ENCODE data around the gene REXO4.
A peak's percentile ranks its signal among the peaks of the same experiment; 100 is the strongest.

Gene REXO4

DNA sequence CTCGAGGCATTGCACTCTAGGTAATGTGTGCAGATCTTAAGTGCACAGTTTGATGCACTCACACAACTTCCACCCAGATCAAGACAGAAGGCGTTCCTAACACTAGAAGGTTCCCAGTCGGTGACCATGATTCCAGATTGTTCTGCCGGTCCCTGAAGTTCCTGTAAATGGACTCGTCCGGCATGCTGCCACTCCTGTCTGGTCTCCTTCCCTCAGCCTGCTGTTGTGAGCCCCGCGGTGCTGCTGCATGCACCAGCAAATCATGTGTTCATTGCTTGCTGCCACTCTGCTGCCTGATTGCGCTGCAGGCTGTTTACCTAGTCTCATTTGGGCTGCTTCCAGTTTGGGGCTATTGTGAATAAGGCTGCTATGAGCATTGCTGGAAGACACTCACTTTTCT lies 30.1 kb downstream of the REXO4 start:
- Mint-ChIP-seq H3K9me3 (no peaks in the 10 kb centered on the region), H3K4me1 (no peaks in the 10 kb centered on the region), H3K27me3 (ENCODE audit: low read depth) (no peaks in the 10 kb centered on the region), H3K4me3 (no peak overlapping the region), H3K27ac (peak overlapping the region in 1 of 3 experiments; percentile 48), H3K36me3 (ENCODE audit: low read depth) (no peaks in the 10 kb centered on the region)
- TF ChIP-seq, protein P1, sequence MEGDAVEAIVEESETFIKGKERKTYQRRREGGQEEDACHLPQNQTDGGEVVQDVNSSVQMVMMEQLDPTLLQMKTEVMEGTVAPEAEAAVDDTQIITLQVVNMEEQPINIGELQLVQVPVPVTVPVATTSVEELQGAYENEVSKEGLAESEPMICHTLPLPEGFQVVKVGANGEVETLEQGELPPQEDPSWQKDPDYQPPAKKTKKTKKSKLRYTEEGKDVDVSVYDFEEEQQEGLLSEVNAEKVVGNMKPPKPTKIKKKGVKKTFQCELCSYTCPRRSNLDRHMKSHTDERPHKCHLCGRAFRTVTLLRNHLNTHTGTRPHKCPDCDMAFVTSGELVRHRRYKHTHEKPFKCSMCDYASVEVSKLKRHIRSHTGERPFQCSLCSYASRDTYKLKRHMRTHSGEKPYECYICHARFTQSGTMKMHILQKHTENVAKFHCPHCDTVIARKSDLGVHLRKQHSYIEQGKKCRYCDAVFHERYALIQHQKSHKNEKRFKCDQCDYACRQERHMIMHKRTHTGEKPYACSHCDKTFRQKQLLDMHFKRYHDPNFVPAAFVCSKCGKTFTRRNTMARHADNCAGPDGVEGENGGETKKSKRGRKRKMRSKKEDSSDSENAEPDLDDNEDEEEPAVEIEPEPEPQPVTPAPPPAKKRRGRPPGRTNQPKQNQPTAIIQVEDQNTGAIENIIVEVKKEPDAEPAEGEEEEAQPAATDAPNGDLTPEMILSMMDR (IDR thresholded peaks at IDR 0.05; ENCODE audit: unreplicated experiment in 3 of 3) = no peak

DNA sequence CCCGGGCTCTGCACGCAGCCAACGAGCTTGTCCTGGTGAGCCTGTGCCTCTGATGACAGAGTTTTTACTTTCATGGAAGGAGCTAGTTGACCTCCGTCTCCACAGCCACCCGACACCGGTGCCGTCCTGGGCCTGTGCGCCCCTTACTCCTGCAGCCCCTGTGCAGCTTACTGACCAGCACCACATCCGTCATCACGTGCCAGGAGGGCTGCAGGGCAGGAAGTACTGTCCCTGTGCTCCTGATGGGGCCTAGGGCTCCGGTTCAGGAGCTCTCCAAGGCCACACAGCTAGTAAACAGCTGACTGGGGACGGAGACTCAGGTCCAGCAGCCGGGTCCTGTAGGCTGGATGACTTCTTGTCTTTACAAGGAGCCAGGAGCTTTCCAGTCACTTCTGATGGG lies 31.5 kb downstream of the REXO4 start:
- TF ChIP-seq, protein P1 (IDR thresholded peaks at IDR 0.05; ENCODE audit: unreplicated experiment in 3 of 3) = no peak
- H3K4me1 Mint-ChIP-seq = no peaks in the 10 kb centered on the region
- no peak overlapping the region for H3K27ac Mint-ChIP-seq
- H3K4me3 Mint-ChIP-seq = no peak overlapping the region
- no peaks in the 10 kb centered on the region for H3K36me3 Mint-ChIP-seq (ENCODE audit: low read depth)
- no peaks in the 10 kb centered on the region for H3K9me3 Mint-ChIP-seq
- no peaks in the 10 kb centered on the region for H3K27me3 Mint-ChIP-seq (ENCODE audit: low read depth)

DNA sequence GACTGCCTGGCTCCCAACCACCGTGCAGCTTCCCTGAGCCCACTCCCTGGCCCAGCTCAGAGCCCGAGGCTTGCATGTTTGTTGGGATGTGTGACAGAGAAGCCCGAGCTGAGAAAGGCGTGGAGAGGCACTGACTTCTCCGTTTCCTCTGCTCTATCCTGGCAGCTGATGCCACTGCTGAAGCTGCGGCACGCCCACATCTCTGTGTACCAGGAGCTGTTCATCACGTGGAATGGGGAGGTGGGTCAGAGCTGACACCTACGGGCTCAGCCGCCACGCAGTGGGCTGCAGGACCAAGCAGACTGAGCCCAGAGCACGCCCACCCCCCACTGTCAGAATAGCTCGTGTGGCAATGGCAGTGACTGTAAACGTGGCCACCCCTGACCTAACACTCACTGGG lies 32.4 kb downstream of the REXO4 start:
- Mint-ChIP-seq H3K27ac (no peak overlapping the region), H3K9me3 (no peaks in the 10 kb centered on the region), H3K36me3 (ENCODE audit: low read depth) (no peaks in the 10 kb centered on the region), H3K27me3 (ENCODE audit: low read depth) (no peaks in the 10 kb centered on the region), H3K4me3 (no peak overlapping the region), H3K4me1 (no peaks in the 10 kb centered on the region)
- TF ChIP-seq, protein P1 (IDR thresholded peaks at IDR 0.05; ENCODE audit: unreplicated experiment in 3 of 3) = no peak

DNA sequence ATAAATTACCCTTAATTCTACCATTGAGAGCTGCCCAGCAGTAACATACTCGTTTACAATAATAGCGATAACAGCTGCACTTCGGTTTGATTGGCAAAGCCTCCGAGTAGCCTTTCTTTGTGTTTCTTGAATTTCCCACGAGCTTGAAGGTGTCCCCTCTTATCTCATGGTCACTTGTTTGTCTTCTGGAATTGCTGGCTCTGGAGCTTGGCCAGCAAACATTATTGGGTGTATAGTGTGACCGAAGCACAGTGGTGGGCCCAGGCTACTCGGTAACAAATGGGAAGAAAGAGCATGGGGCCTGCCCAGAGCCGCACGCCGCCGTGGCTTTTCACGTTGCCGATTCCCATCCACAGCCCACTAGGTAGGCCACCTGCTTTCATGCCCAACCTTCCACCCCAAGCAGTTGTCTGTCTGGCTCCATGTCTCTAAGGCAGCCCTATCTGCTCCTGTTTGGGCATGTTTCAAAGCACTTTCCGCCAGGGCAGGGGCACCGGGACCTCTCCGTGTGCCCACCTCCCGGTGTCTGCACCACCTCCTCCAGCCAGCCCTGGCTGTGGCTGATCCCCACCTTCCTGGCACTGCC lies 33.0 kb downstream of the REXO4 start:
- Mint-ChIP-seq H3K36me3 (ENCODE audit: low read depth) (no peaks in the 10 kb centered on the region), H3K9me3 (no peaks in the 10 kb centered on the region), H3K27ac (no peak overlapping the region), H3K27me3 (ENCODE audit: low read depth) (no peaks in the 10 kb centered on the region), H3K4me1 (no peaks in the 10 kb centered on the region), H3K4me3 (no peak overlapping the region)
- TF ChIP-seq, protein P1 (IDR thresholded peaks at IDR 0.05; ENCODE audit: unreplicated experiment in 3 of 3) = no peak

DNA sequence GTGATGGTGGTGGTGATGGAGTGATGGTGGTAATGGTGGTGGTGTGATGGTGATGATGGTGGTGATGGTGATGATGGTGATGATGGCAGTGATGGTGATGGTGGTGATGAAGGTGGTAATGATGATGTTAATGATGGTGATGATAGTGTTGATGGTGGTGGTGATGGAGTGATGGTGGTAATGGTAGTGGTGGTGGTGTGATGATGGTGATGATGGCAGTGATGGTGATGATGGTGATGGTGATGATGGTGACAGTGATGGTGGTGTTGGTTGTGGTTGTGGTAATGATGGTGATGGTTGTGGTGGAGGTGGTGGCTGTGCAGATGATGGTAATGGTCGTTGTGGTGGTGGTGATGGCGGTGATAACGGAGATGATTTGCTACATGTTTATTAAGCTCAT lies 34.4 kb downstream of the REXO4 start:
- TF ChIP-seq, protein P1 (IDR thresholded peaks at IDR 0.05; ENCODE audit: unreplicated experiment in 3 of 3) = no peak
- Mint-ChIP-seq H3K27ac (no peak overlapping the region), H3K4me1 (no peaks in the 10 kb centered on the region), H3K4me3 (no peak overlapping the region), H3K36me3 (ENCODE audit: low read depth) (no peaks in the 10 kb centered on the region), H3K27me3 (ENCODE audit: low read depth) (no peaks in the 10 kb centered on the region), H3K9me3 (no peaks in the 10 kb centered on the region)

DNA sequence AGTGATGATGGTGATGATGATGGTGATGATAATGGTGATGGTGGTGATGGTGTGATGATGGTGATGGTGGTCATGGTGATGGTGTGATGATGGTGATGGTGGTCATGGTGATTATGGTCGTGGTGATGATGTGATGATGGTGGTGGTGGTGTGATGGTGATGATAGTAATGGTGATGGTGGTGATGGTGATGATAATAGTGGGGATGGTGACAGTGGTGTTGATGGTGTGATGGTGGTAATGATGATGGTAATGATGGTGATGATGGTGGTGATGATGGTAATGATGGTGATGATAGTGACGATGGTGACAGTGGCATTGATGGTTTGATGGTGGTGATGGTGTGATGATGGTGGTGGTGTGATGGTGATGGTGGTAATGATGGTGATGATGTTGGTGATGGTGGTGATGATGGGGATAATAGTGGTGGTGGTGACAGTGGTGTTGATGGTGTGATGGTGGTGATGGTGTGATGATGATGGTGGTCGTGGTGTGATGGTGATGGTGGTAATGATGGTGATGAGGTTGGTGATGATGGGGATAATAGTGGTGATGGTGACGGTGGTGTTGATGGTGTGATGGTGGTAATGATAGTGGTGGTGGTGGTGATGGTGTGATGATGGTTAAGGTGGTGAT lies 35.2 kb downstream of the REXO4 start:
- Mint-ChIP-seq H3K4me3 (no peak overlapping the region), H3K27me3 (ENCODE audit: low read depth) (no peaks in the 10 kb centered on the region), H3K27ac (no peak overlapping the region), H3K4me1 (no peaks in the 10 kb centered on the region), H3K36me3 (ENCODE audit: low read depth) (no peaks in the 10 kb centered on the region), H3K9me3 (no peaks in the 10 kb centered on the region)
- TF ChIP-seq, protein P1 (IDR thresholded peaks at IDR 0.05; ENCODE audit: unreplicated experiment in 3 of 3) = no peak
